HL-60 (cell line): ENCODE data around the gene SRGAP3.

Experiments
- CTCF ChIP-seq: IDR thresholded peaks from one replicate; pipeline ENCODE4 v1.5.1; 2011; ENCODE audit warnings: low read length, control low read depth, inconsistent platforms; ENCODE audit not compliant: insufficient read depth
- GABPA ChIP-seq: IDR thresholded peaks from 2 replicates; pipeline ENCODE4 v1.6.1; 2012; ENCODE audit warnings: low read depth
- POLR2AphosphoS5 ChIP-seq: IDR thresholded peaks from 2 replicates; pipeline ENCODE4 v1.6.1; 2012; ENCODE audit warnings: low read depth
- REST ChIP-seq: IDR thresholded peaks from 2 replicates; pipeline ENCODE4 v1.6.1; 2012; ENCODE audit warnings: low read depth; ENCODE audit not compliant: insufficient replicate concordance
- SPI1 ChIP-seq: IDR thresholded peaks from 2 replicates; pipeline ENCODE4 v1.6.1; 2012; ENCODE audit warnings: low read depth, mild to moderate bottlenecking, borderline replicate concordance

GRCh38 chr3:9146367-9147071 lies 102.9 kb downstream of the SRGAP3 start:
- TF ChIP-seq CTCF (no peak), GABPA (no peak), POLR2AphosphoS5 (no peak), SPI1 (no peak), REST (no peak)
